K562 (cell line): ENCODE data around the gene SMAD5. TPM values are rescaled to one million over a fixed set of nuclear protein-coding genes. Genes with fewer than 3 reads are reported as not detected.

ENCODE experiments used
- ATAC-seq: fragments of 200-7000 bp; cut with Tn5 transposase; 3 replicates; pipeline ENCODE4 v1.9.1; 2020; ENCODE audit warnings: moderate library complexity
- BruUV-seq: library from RNA; stranded (reverse); fragments of 400-500 nt; replicated peaks from 2 replicates; lab custom pipeline; 2021; lab: Mats Ljungman, UMichigan
- CTCF ChIA-PET: fragments of 300-600 bp; formaldehyde crosslinking; extraction: SDS; loops from one replicate; lab custom pipeline; 2021; ENCODE audit warnings: low intra/inter-chr PET ratio; lab: Yijun Ruan, JAX
- POLR2A ChIA-PET: fragments of 300-600, 350-650 bp; sonication (Branson Sonifier 250); formaldehyde crosslinking; extraction: SDS; loops from one replicate; lab custom pipeline; 2021; ENCODE audit warnings: antibody characterized with exemption, inconsistent platforms; lab: Yijun Ruan, JAX
- DNase-seq, 4 experiments: peaks; one replicate each; pipeline versions ENCODE4 v3.0.0 to v3.0.0-alpha.2; 2011 to 2018; ENCODE audit warnings: low spot score in 3 of 4, mixed read lengths in 3 of 4; ENCODE audit errors: extremely low read depth in 1 of 4
- FAIRE-seq: peaks from 2 replicates; lab custom pipeline; 2011; peaks lifted over from hg19 to GRCh38; lab: Jason Lieb, UNC
- H2AFZ ChIP-seq: 2 replicates; pipeline ENCODE4 v1.6.0; 2011; ENCODE audit warnings: low read depth, low read length, control low read depth, inconsistent platforms
- H3K27ac ChIP-seq: fragments of 200-600 bp; 3 replicates; pipeline ENCODE4 v1.8.0; 2011; ENCODE audit warnings: low read depth, mild to moderate bottlenecking, control low read depth, inconsistent platforms, low read length, moderate library complexity, mixed read lengths; ENCODE audit errors: extremely low read depth
- H3K27me3 ChIP-seq, 2 experiments: fragments of 300-600 bp in 1 of 2; 2 replicates in 1 of 2; 3 replicates in 1 of 2; pipeline versions ENCODE4 v1.6.0 to v1.8.0; 2011; ENCODE audit warnings: inconsistent platforms in 2 of 2, low read length in 2 of 2, mild to moderate bottlenecking in 1 of 2, mixed read lengths in 1 of 2, moderate library complexity in 1 of 2; ENCODE audit not compliant: control insufficient read depth in 2 of 2, insufficient read depth in 2 of 2
- H3K36me3 ChIP-seq: fragments of 300-600 bp; 3 replicates; pipeline ENCODE4 v1.8.0; 2011; ENCODE audit warnings: mild to moderate bottlenecking, low read length, inconsistent platforms; ENCODE audit not compliant: control insufficient read depth, insufficient read depth
- H3K4me1 ChIP-seq, 2 experiments: fragments of 200-600 bp in 1 of 2; replicated peaks in 1 of 2; 2 replicates in 1 of 2; 3 replicates in 1 of 2; pipeline versions ENCODE4 v1.5.1 to v1.8.0; 2011; ENCODE audit warnings: inconsistent platforms in 2 of 2, low read length in 2 of 2, mild to moderate bottlenecking in 1 of 2, mixed read lengths in 1 of 2, moderate library complexity in 1 of 2; ENCODE audit not compliant: control insufficient read depth in 2 of 2, insufficient read depth in 2 of 2
- H3K4me2 ChIP-seq: 2 replicates; pipeline ENCODE4 v1.6.1; 2011; ENCODE audit warnings: low read length, control low read depth, inconsistent platforms, mixed read lengths; ENCODE audit not compliant: insufficient read depth
- H3K4me3 ChIP-seq: fragments of 200-600 bp; sonication (generic), shearing (Covaris generic); 2 replicates; pipeline ENCODE4 v1.5.1; 2016; ENCODE audit warnings: control low read depth, inconsistent platforms
- H3K79me2 ChIP-seq: fragments of 200-600 bp; 3 replicates; pipeline ENCODE4 v1.8.0; 2011; ENCODE audit warnings: low read length, inconsistent platforms; ENCODE audit not compliant: control insufficient read depth, insufficient read depth
- H3K9ac ChIP-seq, 2 experiments: 2 replicates each; pipeline versions ENCODE4 v1.6.0 to v1.6.1; 2011; ENCODE audit warnings: low read depth in 2 of 2, low read length in 2 of 2, control low read depth in 1 of 2, inconsistent platforms in 1 of 2, mild to moderate bottlenecking in 1 of 2, mixed read lengths in 1 of 2; ENCODE audit not compliant: insufficient read depth in 1 of 2
- H3K9me1 ChIP-seq: one replicate; pipeline ENCODE4 v1.6.0; 2011; ENCODE audit warnings: inconsistent platforms, mild to moderate bottlenecking, low read length, moderate library complexity; ENCODE audit not compliant: control insufficient read depth, insufficient read depth
- H3K9me3 ChIP-seq: replicated peaks from 2 replicates; pipeline ENCODE4 v1.5.1; 2011; ENCODE audit warnings: low read depth, low read length, inconsistent platforms; ENCODE audit not compliant: control insufficient read depth, insufficient read depth
- H4K20me1 ChIP-seq: replicated peaks from 2 replicates; pipeline ENCODE4 v1.6.1; 2011; ENCODE audit warnings: low read length, inconsistent platforms, mixed read lengths; ENCODE audit not compliant: control insufficient read depth, insufficient read depth
- ESRRB ChIP-seq: fragments of 250-450 bp; sonication (Bioruptor Pico); IDR thresholded peaks from 2 replicates; pipeline ENCODE4 v1.5.0; 2020; ENCODE audit warnings: mild to moderate bottlenecking, moderate library complexity, borderline replicate concordance
- HDAC2 ChIP-seq: fragments of 450-650 bp; IDR thresholded peaks from 2 replicates; pipeline ENCODE4 v1.6.1; 2016; ENCODE audit warnings: mild to moderate bottlenecking
- MIER1 ChIP-seq: fragments of 450-650 bp; IDR thresholded peaks from 2 replicates; pipeline ENCODE4 v1.6.1; 2016; ENCODE audit warnings: antibody characterized with exemption, mild to moderate bottlenecking, low read depth
- PHTF2 ChIP-seq: fragments of 250-450 bp; sonication (Bioruptor Pico); IDR thresholded peaks from 2 replicates; pipeline ENCODE4 v1.5.0; 2021; ENCODE audit warnings: mild to moderate bottlenecking
- STAG1 ChIP-seq: sonication (generic); formaldehyde crosslinking; IDR thresholded peaks from 2 replicates; pipeline ENCODE4 v1.5.0; 2020; ENCODE audit warnings: missing genetic modification reagents, borderline replicate concordance
- WGBS: fragments of 100-300 bp; shearing (Covaris generic); methylation state at CpG from one replicate; pipeline ENCODE4 v1.1.6; 2016; ENCODE audit warnings: low coverage, mixed read lengths; ENCODE audit not compliant: insufficient coverage; ENCODE audit errors: missing lambda C conversion rate; 5-methylcytosine and 5-hydroxymethylcytosine counted together
- in situ Hi-C: fragments of 300-500 bp; cut with MboI; formaldehyde crosslinking; loops from 4 replicates; pipeline ENCODE4 v1.15.0; 2018; ENCODE audit warnings: inconsistent platforms, mixed read lengths
- intact Hi-C: fragments of 100-400 bp; cut with micrococcal nuclease; formaldehyde crosslinking; loops from 2 replicates; pipeline ENCODE4 v1.14.2; 2022
- polyA plus RNA-seq, 8 experiments: library from polyadenylated mRNA; depleted of rRNA in 4 of 8; stranded (reverse) in 5 of 8; unstranded in 3 of 8; fragments of >200 nt; fragmentation: Nextera tagmentation in 2 of 8; fragmentation: Illumina TruSeq in 1 of 8; extraction: Ambion mirVana in 2 of 8; extraction: Trizol in 1 of 8; gene quantifications; 2 replicates each; pipeline versions ENCODE4 v1.2.1 to v1.2.3, GENCODE V29; 2011 to 2014; ENCODE audit warnings: inconsistent platforms in 1 of 8, missing spikeins in 1 of 8
- total RNA-seq, 7 experiments: library from RNA; depleted of rRNA in 6 of 7; stranded (reverse); fragments of >200 nt in 6 of 7; fragmentation: Illumina TruSeq in 2 of 7; extraction: Trizol in 2 of 7; gene quantifications; 2 replicates each; pipeline versions ENCODE4 v1.2.1 to v1.2.3, GENCODE V29; 2011 to 2021; ENCODE audit warnings: low replicate concordance in 1 of 7
- TF ChIP-seq, protein P1 (sequence below): fragments of 250-450 bp; sonication (Bioruptor Pico); IDR thresholded peaks from 2 replicates; pipeline ENCODE4 v1.9.0; 2021; ENCODE audit warnings: mild to moderate bottlenecking
- TF ChIP-seq, protein P2 (sequence below): fragments of 450-650 bp; conservative IDR thresholded peaks from 2 replicates; pipeline ENCODE4 v1.6.1; 2016; ENCODE audit warnings: missing genetic modification characterization, low read depth, mild to moderate bottlenecking, missing compliant biosample characterization, moderate library complexity
- TF ChIP-seq, protein P3 (sequence below), 2 experiments: fragments of 450-650 bp; conservative IDR thresholded peaks; 2 replicates each; pipeline ENCODE4 v1.6.1; 2017; ENCODE audit warnings: mild to moderate bottlenecking in 2 of 2, moderate library complexity in 2 of 2

SMAD5 gene
- total and polyA plus RNA-seq, 9 of the 15 experiments (the other 6 are each of a cell fraction or from before 2014, with no cell fraction given) = 12.4 to 53.9 (median 20.3) TPM

DNA sequence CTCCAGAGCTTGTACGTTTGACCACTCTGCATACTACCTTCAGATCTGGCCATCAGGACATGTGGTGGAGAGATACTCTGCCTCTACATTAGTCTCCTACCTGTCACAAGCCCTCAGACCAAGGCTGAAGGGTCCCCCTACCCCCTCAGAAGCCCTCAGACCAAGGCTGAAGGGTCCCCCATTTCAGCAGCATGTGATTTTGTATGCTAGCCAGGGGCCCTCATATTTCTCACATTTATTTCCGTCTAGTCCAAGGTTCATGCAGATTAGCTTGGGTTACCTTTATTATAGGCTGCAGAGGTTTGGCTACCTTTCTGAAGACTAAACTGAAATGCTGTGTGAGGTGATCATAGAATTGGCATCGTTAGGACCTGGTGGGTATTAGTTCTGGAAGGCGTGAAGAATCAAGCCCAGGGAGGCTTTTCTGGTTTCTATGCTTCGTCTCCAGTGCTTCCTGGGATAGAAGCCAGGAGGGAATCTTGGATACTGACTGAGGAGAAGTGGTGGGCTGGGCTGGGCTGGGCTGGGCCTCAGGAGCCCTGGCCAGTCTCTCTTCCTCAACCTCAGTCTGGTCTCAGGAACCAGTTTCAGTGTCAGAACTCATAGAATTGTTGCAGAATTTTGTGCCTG is 57.6 kb downstream of the SMAD5 start:
- Histone ChIP-seq H3K9ac (no peak overlapping the region), H3K4me3 (no peak overlapping the region), H3K27me3 (peaks cover 0 to 21% of the 10 kb centered on the region in 2 experiments; a peak in 4 of 5 replicates), H2AFZ (no peak overlapping the region), H4K20me1 (no peaks in the 10 kb centered on the region)
- ATAC-seq = no peak
- 73% methylated on average over 5 of the region's 5 CpGs for WGBS
- POLR2A ChIA-PET = no interaction called here
- in situ Hi-C loops = no loop called here
- no TSS peak for BruUV-seq
- TF ChIP-seq, protein P1, sequence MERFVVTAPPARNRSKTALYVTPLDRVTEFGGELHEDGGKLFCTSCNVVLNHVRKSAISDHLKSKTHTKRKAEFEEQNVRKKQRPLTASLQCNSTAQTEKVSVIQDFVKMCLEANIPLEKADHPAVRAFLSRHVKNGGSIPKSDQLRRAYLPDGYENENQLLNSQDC (CRISPR knock-in tag) = no peak
- TF ChIP-seq HDAC2 = no peak
- TF ChIP-seq, protein P2, sequence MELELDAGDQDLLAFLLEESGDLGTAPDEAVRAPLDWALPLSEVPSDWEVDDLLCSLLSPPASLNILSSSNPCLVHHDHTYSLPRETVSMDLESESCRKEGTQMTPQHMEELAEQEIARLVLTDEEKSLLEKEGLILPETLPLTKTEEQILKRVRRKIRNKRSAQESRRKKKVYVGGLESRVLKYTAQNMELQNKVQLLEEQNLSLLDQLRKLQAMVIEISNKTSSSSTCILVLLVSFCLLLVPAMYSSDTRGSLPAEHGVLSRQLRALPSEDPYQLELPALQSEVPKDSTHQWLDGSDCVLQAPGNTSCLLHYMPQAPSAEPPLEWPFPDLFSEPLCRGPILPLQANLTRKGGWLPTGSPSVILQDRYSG (tag) = no peak
- TF ChIP-seq, protein P3, sequence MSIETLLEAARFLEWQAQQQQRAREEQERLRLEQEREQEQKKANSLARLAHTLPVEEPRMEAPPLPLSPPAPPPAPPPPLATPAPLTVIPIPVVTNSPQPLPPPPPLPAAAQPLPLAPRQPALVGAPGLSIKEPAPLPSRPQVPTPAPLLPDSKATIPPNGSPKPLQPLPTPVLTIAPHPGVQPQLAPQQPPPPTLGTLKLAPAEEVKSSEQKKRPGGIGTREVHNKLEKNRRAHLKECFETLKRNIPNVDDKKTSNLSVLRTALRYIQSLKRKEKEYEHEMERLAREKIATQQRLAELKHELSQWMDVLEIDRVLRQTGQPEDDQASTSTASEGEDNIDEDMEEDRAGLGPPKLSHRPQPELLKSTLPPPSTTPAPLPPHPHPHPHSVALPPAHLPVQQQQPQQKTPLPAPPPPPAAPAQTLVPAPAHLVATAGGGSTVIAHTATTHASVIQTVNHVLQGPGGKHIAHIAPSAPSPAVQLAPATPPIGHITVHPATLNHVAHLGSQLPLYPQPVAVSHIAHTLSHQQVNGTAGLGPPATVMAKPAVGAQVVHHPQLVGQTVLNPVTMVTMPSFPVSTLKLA (conservative IDR thresholded peaks at IDR 0.05) = no peak
- TF ChIP-seq ESRRB (CRISPR knock-in tag) = no peak
- no peak for TF ChIP-seq PHTF2 (CRISPR knock-in tag)
- TF ChIP-seq MIER1 = no peak
- TF ChIP-seq STAG1 (CRISPR knock-in tag) = no peak
- TF ChIP-seq, all 486 proteins: peak for 0
- Histone ChIP-seq H3K36me3 (no peaks in the 10 kb centered on the region), H3K4me2 (no peak overlapping the region), H3K9me3 (no peaks in the 10 kb centered on the region), H3K27ac (no peak overlapping the region), H3K9me1 (no peaks in the 10 kb centered on the region), H3K79me2 (no peaks in the 10 kb centered on the region), H3K4me1 (peaks cover 7 to 20% of the 10 kb centered on the region in 2 experiments; a peak in 4 of 5 replicates)
- DNase-seq = no peak
- no peak for FAIRE-seq
- intact Hi-C loops = no loop called here
- CTCF ChIA-PET = no interaction called here
